Measurements from ENCODE around the gene ECHS1.

ECHS1 gene

GRCh38 chr10:133344236-133344635 lies 28.9 kb downstream of the ECHS1 start:
- in situ Hi-C loops (cut with MboI; ENCODE audit: low sequenced_read_pairs), result no loop called here

- in situ Hi-C loops (cut with MboI; ENCODE audit: low sequenced_read_pairs), result no loop called here
Observed at GRCh38 chr10:133343558-133343957, 29.6 kb downstream of the ECHS1 start.

GRCh38 chr10:133342942-133343341 lies 30.2 kb downstream of the ECHS1 start:
- in situ Hi-C loops (cut with MboI; ENCODE audit: low sequenced_read_pairs), result no loop called here

- in situ Hi-C loops (cut with MboI; ENCODE audit: low sequenced_read_pairs), result no loop called here
Observed at GRCh38 chr10:133341983-133342382, 31.2 kb downstream of the ECHS1 start.

DNA sequence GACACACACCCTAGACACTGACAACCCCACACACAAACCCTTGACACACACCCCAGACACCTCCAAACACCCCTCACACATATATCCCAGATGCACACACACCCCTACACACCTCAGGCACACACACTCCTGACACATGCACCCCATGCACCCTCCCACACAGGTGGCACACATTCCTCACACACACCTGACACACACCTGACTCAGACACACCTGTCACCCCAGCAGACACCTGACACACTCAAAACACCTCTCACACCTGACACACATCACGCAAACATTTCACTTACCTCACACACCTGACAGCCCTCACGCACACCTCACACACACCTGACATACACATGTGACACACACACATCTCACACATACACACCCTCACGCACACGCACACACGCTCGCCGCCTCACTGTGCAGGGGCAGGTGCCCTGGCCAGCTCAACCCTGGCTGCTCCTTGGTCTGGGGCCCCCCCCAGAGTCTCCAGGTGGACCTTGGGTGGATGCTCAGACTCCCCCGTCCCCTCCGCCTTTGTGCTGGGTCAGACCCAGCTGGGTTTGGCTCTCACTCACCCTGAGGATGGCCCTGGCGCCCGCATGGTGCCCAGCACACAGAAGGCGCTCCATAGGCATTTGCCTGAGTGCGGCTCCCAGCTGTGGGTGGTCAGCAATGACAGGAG lies 33.3 kb downstream of the ECHS1 start:
- in situ Hi-C loops (cut with MboI; ENCODE audit: low sequenced_read_pairs), result no loop called here

GRCh38 chr10:133338080-133339071 lies 34.8 kb downstream of the ECHS1 start:
- in situ Hi-C loops (cut with MboI; ENCODE audit: low sequenced_read_pairs), result no loop called here

GRCh38 chr10:133337370-133337725 lies 35.8 kb downstream of the ECHS1 start:
- in situ Hi-C loops (cut with MboI; ENCODE audit: low sequenced_read_pairs), result no loop called here

DNA sequence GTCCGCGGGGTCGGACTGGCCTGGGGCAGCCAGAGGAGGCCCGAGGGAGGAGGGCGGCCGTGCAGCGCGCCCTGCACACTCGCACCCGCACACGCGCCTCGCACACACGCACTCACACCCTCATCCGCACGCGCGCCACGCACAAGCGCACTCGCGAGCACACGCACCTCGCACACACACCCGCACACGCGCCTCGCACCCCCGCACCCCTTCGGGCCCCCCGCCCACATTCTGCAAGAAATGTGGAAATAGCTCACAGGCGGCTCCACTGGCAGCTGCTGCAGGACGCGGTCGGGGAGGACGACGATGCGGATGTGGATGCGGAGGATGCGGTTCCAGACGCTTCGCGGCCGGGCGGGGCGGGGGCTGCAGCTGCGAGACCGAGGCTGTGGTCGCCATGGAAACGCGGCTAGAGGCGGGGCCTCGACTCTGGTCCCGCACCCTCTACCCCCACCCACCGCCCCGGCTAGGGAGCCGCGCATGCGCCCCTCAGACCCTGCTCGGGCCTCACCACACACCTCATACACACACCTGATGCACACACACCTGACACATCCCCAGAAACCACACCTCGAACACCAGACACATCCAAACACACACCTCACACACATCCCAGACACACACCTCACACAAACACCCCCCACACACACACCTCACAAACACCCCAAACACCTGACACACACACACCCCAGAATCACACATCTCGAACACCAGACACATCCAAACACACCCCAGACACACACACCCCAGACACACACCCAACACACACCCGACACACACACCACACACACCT lies 36.4 kb downstream of the ECHS1 start, which contains the start of gene CALY:
Gene CALY (minus strand): TSS at position 320 of the 793 bp plus-strand sequence. CDS start 7,907 bp downstream, outside the sequence.
- in situ Hi-C loops (cut with MboI; ENCODE audit: low sequenced_read_pairs), result no loop called here

- in situ Hi-C loops (cut with MboI; ENCODE audit: low sequenced_read_pairs), result no loop called here
Observed at GRCh38 chr10:133336118-133336576, 37.0 kb downstream of the ECHS1 start.

DNA sequence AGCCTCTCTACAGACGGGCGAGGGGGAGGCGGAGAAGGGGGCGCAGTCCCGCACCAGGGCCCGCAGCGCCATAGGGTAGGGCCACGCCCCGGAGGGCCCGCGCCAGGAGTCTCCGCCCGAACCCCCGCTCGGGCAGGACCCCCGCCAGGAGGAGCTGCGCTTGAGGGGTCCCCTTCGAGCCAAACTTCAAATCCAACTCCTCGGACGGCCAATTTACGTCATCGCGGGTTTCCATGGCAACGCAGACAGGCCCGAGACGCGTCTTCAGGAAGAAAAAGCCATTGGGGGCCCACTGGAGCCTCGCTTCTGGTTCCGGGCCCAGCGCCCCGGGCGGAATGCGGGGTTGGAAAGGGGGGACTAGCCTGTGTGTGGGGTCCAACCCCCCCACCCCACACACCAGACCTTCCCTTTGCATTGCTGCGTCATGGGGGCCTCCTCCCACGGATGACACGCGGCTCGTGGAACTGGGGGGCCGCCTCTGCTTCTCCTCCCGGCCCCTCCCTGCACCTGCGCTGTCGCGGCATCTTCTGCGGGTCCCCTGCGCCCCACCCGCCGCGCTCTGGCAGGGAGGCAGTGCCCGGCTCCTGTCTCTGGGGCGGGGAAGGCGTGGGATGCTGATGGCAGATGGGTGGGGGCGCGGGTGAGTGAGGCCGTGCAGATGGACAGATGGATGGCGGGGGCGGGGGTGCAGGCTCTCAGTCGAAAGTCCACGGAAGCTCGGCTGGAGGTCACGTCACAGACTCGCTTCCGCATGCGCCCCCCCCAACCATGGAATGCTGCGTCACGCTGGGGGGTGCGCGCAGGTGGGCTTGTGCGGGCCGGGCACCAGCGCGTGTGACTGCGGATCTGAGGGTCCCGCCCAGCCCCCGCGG lies 37.7 kb downstream of the ECHS1 start:
- in situ Hi-C loops (cut with MboI; ENCODE audit: low sequenced_read_pairs), result no loop called here

DNA sequence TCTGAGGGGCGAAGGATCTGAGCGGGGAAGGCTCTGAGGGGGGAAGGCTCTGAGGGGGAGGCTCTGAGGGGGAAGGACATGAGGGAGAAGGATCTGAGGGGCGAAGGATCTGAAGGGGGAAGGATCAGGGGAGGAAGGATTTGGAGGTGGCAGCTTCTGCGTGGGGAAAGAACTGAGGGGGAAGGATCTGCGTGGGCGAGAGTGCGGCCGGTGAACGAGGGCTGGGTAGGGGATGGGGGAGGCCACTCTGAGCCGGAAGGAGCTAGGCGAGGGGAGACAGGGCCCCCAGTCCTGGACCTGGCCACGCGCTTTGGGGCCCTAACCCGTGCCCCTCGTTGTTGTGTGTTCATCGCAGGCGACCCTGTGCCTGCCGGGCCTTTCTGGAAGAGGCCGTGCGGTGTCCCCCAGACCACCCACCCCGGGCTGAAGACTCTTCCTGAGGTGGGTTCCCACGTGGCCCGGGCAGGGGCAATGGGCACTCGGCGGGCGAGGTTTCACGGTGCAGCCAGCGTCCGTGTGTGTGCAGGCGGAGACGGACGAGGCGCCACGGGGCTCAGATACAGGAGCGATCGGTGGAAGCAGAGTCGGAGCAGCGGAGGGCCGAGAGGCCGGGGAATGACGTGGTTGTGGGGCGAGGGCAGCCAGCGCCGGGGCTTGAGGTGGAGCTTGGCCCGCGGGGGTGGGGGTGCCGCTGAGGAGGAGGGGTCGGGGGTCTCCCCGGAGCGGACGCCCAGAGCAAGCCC lies 38.5 kb downstream of the ECHS1 start:
- in situ Hi-C loops (cut with MboI; ENCODE audit: low sequenced_read_pairs), result no loop called here

- in situ Hi-C loops (cut with MboI; ENCODE audit: low sequenced_read_pairs), result no loop called here
Observed at GRCh38 chr10:133332936-133333699, 40.0 kb downstream of the ECHS1 start.

GRCh38 chr10:133329491-133330202 lies 43.5 kb downstream of the ECHS1 start:
- in situ Hi-C loops (cut with MboI; ENCODE audit: low sequenced_read_pairs), result no loop called here

- in situ Hi-C loops (cut with MboI; ENCODE audit: low sequenced_read_pairs), result no loop called here
Observed at GRCh38 chr10:133328358-133329343, 44.5 kb downstream of the ECHS1 start.

DNA sequence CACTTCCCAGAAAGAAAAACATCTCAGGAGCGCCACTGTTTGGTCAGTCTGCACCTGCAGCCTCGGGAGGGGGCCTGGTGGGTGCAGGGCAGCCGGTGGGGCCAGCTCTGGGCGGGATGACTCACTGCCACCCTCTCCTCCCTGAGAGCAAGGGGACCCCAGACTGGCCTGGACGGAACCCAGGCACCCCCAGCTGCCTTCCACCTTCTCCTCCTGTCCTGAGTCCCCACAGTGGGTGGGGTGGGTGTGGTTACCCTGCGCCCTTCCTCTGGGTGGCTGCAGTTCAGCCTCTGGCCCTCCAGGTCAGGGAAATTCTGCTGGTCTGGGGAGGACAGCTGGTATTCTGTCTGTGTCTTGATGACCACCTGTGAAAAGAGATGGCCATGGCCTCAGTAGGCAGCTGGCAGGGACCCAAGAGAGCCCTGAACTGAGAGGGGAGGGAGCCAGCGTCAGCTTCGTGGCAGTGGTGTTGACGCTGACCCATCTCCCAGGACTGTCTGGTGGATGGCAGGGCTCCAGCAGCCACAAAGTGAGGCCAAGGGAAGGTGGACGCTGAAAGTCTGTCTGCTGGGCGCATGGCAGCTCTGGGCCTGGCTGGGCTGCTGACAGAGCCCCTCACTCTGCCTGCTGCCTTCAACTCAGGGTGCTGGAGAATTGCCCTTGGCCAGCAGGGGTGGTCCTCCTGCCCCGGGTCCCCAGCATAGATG lies 45.4 kb downstream of the ECHS1 start:
- in situ Hi-C loops (cut with MboI; ENCODE audit: low sequenced_read_pairs), result no loop called here
